HL-60 (cell line): ENCODE results near the gene ADGRG6.

Source experiments
- DNase-seq, 2 experiments: peaks; one replicate each; pipeline ENCODE4 v3.0.0-alpha.2; 2010 to 2020; ENCODE audit warnings: low read depth in 1 of 2, low spot score in 1 of 2
- H3K27ac ChIP-seq: fragments of 250-450 bp; sonication (Bioruptor Pico); replicated peaks from 2 replicates; pipeline ENCODE4 v1.5.1; 2020; ENCODE audit warnings: mild to moderate bottlenecking, moderate library complexity
- H3K27me3 ChIP-seq: fragments of 250-450 bp; sonication (Bioruptor Pico); 2 replicates; pipeline ENCODE4 v1.5.1; 2021; ENCODE audit warnings: mild to moderate bottlenecking, moderate library complexity; ENCODE audit not compliant: insufficient read depth, poor library complexity, severe bottlenecking
- H3K4me3 ChIP-seq: replicated peaks from 2 replicates; pipeline ENCODE4 v1.5.1; 2011; ENCODE audit warnings: mild to moderate bottlenecking, control low read depth, low read length; ENCODE audit not compliant: insufficient read depth
- GABPA ChIP-seq: IDR thresholded peaks from 2 replicates; pipeline ENCODE4 v1.6.1; 2012; ENCODE audit warnings: low read depth
- POLR2AphosphoS5 ChIP-seq: IDR thresholded peaks from 2 replicates; pipeline ENCODE4 v1.6.1; 2012; ENCODE audit warnings: low read depth
- SPI1 ChIP-seq: IDR thresholded peaks from 2 replicates; pipeline ENCODE4 v1.6.1; 2012; ENCODE audit warnings: low read depth, mild to moderate bottlenecking, borderline replicate concordance
- TF ChIP-seq, protein P1 (sequence below): IDR thresholded peaks from 2 replicates; pipeline ENCODE4 v1.6.1; 2012; ENCODE audit warnings: low read depth; ENCODE audit not compliant: insufficient replicate concordance
- TF ChIP-seq, protein P2 (sequence below): IDR thresholded peaks from one replicate; pipeline ENCODE4 v1.5.1; 2011; ENCODE audit warnings: low read length, control low read depth, inconsistent platforms; ENCODE audit not compliant: insufficient read depth

The ADGRG6 gene

DNA sequence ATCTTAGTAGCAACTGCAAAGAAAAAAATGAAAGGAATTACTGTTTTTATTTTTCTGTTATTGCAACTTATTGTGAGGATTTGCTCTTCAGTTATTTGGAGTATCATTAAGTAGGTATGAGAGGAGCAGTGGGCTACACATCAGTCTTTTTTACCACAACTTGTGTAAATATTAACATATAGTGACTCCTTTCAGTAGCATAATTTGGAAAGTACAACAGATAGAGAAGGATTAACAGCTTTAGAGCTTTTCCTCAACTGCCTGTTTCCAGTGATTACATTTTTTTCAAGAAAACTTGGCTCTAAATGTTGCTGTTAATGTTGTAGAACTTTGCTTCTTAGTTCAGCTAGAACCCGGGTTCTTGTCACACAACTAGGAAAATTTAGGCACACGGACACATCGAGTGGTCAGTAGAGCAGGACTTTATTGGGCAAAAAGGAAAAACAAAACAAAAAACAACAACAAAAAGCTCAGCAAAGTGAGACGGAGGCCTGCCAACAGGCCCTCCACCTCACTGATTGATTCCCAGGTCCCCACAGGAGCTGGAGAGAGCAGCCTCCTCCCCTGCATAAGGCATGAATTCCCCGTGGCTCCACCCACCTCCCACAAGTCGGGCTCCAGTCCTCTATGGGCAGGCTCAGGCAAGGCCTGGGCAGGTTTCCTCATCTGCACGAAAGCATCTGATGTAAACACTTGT lies 75.1 kb downstream of the ADGRG6 start:
- no peak overlapping the region for H3K4me3 ChIP-seq
- H3K27ac ChIP-seq, result no peak overlapping the region
- TF ChIP-seq, protein P1, sequence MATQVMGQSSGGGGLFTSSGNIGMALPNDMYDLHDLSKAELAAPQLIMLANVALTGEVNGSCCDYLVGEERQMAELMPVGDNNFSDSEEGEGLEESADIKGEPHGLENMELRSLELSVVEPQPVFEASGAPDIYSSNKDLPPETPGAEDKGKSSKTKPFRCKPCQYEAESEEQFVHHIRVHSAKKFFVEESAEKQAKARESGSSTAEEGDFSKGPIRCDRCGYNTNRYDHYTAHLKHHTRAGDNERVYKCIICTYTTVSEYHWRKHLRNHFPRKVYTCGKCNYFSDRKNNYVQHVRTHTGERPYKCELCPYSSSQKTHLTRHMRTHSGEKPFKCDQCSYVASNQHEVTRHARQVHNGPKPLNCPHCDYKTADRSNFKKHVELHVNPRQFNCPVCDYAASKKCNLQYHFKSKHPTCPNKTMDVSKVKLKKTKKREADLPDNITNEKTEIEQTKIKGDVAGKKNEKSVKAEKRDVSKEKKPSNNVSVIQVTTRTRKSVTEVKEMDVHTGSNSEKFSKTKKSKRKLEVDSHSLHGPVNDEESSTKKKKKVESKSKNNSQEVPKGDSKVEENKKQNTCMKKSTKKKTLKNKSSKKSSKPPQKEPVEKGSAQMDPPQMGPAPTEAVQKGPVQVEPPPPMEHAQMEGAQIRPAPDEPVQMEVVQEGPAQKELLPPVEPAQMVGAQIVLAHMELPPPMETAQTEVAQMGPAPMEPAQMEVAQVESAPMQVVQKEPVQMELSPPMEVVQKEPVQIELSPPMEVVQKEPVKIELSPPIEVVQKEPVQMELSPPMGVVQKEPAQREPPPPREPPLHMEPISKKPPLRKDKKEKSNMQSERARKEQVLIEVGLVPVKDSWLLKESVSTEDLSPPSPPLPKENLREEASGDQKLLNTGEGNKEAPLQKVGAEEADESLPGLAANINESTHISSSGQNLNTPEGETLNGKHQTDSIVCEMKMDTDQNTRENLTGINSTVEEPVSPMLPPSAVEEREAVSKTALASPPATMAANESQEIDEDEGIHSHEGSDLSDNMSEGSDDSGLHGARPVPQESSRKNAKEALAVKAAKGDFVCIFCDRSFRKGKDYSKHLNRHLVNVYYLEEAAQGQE, result no peak
- TF ChIP-seq SPI1 (no peak), GABPA (no peak), POLR2AphosphoS5 (no peak)
- TF ChIP-seq, protein P2, sequence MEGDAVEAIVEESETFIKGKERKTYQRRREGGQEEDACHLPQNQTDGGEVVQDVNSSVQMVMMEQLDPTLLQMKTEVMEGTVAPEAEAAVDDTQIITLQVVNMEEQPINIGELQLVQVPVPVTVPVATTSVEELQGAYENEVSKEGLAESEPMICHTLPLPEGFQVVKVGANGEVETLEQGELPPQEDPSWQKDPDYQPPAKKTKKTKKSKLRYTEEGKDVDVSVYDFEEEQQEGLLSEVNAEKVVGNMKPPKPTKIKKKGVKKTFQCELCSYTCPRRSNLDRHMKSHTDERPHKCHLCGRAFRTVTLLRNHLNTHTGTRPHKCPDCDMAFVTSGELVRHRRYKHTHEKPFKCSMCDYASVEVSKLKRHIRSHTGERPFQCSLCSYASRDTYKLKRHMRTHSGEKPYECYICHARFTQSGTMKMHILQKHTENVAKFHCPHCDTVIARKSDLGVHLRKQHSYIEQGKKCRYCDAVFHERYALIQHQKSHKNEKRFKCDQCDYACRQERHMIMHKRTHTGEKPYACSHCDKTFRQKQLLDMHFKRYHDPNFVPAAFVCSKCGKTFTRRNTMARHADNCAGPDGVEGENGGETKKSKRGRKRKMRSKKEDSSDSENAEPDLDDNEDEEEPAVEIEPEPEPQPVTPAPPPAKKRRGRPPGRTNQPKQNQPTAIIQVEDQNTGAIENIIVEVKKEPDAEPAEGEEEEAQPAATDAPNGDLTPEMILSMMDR, result no peak
- DNase-seq, result no peak
- H3K27me3 ChIP-seq, result no peaks in the 10 kb centered on the region

DNA sequence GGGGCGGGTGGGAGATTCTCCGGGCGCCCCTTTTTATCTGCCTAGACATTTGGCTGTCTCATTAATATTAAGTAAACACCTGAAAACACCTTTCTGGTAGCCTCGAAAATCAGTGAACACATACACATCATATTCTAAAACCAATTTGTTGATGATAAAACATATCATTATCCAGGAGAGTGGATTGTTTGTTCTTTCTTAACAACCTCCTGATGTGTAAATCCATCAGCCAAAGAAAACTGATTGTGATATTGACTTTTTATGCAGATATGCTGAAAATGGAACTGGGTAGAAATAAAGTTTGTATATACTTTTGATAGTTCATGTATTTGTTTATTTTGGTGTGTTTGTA lies 75.7 kb downstream of the ADGRG6 start:
- no peak for DNase-seq
- no peak overlapping the region for H3K27ac ChIP-seq
- no peaks in the 10 kb centered on the region for H3K27me3 ChIP-seq
- no peak overlapping the region for H3K4me3 ChIP-seq
- TF ChIP-seq GABPA (no peak), SPI1 (no peak), POLR2AphosphoS5 (no peak)
- TF ChIP-seq, protein P2, result no peak
- TF ChIP-seq, protein P1, result no peak

DNA sequence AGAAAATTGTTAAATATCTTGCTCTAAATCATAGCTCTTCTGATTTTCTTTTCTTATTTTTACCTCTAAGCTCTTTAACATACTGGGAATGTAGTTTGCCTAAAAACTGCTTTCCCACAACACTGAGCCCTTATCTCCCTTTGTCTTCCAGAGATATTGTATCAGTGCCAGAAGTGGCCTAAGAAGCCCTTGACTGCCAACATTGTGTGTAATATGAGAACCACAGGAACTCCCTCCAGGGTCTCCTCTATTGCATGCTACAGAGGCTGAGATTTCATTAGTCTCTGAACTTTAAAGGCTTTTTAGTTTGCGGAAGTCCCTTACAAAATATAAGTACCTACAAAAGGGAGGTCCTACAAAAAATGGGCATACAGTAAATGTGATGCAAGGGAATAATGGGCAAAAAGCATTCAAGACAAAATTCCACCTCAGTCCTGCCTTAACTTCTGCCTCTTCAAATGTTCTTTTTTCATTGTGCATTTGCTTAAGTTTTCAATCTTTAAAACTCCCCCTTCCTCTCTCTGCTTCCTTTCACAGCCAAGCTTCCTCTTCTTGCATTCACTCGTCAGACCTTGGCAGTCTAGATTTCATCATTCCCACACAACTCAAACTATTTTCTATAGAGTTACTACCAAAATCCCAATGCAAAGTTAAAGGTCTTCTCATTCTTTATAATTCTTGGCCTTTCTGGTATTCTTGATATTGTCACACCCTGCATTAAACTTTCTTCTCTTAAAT lies 76.5 kb downstream of the ADGRG6 start:
- peak in 1 of 2 experiments; percentile 52 for DNase-seq

More for the DNA sequence above, 76.5 kb downstream of the ADGRG6 start:
- no peak for TF ChIP-seq POLR2AphosphoS5
- TF ChIP-seq GABPA, result no peak
- peak; percentile 70; the same call in 1 of the 2 replicates for TF ChIP-seq SPI1
- TF ChIP-seq, protein P2, result no peak
- TF ChIP-seq, protein P1, result no peak
- Histone ChIP-seq H3K27ac (no peak overlapping the region), H3K27me3 (no peaks in the 10 kb centered on the region), H3K4me3 (no peak overlapping the region)
